Activated CD4-positive, CD25-positive, alpha-beta regulatory T cell treated with anti-CD3 and anti-CD28 coated beads, Interleukin-2, amount 50 U/mL, for 24 hours (primary cell): ENCODE measurements around the gene CCL7.
"Not testable (repeated sequence)": the region's sequence is repeated elsewhere in the genome, so short reads cannot be mapped to it uniquely, and the experiment has no call there.

Experiments
- ATAC-seq, 2 donors: fragments of 150-1000 bp; cut with Tn5 transposase; one replicate each; pipeline ENCODE4 v1.10.0; 2021; ENCODE audit warnings: mild to moderate bottlenecking in 1 of 2, moderate library complexity in 1 of 2

CCL7 gene

DNA sequence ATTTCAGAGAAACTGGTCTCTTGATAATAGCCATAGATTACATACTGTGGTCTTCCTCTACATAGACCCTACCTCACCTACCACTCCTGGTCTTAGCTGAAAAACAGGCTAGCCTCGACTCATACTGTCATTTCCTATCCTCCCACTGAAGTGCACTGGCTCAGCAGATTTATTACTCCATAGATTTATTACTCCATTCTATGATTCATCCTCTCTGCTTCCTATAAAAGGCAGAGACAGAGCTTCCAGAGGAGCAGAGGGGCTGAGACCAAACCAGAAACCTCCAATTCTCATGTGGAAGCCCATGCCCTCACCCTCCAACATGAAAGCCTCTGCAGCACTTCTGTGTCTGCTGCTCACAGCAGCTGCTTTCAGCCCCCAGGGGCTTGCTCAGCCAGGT, at the start of gene CCL7:
Gene CCL7, plus strand, starts transcription at position 253 of the 400 bp plus-strand sequence. Its CDS starts 70 bp downstream, at position 323.
- no peak for ATAC-seq

DNA sequence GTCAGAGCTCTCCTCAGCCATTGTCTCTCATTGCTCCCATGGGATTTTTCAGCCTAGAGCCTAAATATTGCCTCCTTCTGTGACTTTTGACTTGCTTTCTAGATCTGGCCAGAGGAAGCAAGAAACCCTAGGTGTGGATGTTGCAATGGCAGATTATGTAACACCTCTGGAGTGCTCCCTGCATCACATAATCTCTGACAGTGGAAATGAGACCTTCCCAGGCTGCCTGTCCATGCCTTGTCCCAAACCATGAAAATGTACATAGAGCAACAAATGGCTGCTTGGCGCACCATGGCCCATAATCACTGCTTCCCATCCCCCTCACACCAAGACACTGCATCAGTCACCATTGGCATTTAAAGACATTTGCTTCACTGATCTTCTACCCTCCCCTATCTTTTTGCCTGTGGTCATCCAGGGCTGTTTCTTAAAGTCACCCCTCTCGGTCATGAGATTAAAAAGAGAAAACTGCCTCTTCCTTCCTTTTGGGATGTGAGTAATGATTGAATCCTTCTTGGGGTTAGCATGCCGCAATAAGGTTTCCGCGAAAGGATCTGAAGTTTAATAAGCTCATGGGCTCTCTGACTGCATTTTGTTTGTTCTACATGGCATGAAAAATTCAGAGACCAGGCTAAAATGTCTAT, 49.1 kb upstream of the CCL7 start:
- no peak for ATAC-seq

DNA sequence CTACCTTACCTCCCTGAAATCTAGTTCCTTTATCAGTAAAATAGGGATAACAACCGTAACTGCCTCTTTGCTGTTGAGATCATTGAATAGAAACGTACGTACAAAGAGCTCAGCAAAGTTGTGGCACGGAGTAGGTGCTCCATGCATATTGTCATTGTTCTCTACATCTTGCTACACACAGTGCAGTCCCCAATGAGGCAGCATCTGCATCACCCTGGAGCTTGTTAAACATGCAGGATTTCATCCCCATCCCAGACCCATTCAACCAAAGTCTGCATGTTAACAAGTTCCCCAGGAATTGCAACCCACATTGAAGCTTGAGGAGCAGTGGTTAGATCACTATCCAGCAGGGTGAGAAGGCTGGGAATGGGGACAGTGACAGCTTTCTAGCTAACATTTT, 48.6 kb upstream of the CCL7 start:
- ATAC-seq, result no peak

DNA sequence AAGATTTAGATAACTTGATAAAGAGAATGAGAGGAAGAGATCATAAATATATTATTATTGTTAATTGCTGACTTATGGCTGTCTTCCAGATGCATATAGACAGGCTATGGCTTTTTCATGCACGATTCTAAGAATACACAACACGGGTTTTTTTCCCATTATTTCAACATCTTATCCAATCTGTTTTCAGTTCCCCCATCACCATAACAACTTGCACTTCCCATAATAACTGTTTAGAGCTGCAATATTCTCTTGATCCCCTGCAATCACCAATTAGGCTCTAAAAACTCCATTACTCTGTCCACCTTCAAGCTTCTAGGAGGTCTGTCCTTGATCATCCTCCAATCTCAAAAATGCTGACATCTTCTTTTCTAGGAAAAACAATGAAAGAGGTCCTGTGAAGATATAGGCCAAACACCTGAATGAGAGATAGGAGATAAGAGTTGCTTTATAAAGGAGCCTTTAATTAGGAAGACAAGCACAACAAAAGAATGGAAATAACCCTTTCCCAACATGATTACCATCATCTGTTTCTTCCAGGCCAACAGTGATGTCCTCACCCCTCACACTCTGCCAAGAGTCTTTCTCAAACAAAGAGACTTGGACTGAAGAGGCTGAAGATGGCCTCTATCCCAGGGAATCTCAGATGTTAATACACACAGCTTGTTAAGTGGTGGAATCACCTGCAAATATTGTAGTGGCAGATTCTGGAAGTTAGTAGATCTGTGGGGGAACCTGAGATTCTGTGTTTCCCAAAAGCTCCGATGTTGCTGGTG, 47.1 kb upstream of the CCL7 start:
- ATAC-seq, result no peak

DNA sequence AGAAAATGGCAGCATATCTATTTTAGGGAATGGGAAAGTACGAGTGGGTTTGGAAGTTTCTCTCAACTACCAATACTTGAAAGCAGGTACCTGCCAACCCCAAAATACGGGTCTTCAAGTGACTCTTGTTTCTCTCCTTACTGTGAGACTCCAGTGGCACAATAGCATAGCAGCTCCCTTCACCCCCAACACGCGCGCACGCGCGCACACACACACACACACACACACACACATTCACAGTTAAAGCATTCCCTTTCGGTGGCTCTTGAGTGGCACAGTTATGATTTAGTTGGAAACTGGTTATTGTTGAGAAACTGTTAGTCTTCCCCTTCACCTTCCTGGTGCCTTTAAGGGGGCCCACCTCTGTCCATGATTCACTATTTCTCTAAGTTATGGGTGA, 45.0 kb upstream of the CCL7 start:
- ATAC-seq, result no peak

DNA sequence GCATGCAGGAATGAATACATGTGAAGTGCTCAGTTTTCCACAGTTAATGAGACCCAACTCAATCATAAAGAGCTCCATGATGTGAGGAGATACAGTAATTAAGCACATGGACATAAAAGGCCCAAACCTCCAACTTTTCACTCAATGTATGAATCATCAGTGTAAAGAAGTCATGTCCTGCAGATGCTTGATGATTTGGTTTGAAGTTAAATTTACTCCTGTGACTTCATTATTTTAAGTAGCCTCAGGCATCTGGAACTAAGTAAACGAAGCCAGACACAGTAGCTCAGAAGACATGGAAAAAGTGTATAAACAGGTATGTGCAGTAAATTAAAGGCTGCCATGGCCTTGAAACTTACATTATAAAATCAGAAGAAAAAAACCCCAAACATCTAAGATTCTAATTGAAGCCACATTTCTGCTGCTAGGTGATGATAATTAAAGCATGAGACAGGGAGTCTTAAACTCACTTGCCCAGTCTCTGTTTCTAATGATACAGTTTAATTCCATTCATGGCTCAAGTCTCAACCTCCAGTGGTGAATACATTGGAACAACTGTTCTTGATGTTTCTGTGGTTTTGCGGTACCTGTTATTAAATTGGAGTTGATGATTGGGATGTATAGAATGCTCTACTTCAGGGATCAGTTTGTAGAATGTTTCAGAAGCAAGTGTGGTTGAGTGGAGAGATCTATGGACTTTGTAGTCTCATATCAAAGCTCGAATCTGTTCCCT, 43.8 kb upstream of the CCL7 start:
- no peak for ATAC-seq

DNA sequence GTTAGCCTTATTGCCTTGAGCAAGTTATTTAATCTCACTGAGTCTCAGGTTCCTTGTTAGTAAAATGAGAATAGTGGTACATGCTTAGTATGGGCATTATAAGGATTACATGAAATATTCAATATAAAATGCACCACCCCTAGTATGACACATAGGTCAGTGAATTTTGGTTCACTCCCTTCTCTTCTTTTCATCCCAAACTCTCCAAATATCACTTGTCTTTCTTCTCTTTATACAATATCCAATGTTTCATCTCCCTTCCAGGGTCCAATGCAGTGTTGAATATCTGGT, 43.3 kb upstream of the CCL7 start:
- no peak for ATAC-seq

DNA sequence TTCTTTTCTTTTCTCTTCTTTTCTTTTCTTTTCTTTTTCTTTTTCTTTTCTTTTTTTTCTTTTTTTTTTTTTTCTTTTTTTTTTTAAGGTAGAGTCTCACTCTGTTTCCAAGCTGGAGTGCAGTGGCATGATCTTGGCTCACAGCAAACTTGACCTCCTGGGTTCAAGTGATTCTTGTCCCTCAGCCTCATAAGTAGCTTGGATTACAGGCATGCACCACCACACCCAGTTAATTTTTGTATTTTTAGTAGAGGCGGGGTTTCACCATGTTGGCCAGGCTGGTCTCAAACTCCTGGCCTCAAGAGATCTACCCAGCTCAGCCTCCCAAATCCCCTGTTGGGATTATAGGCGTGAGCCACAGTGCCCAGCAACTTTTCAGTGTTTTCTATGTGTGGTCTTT, 42.7 kb upstream of the CCL7 start:
- not testable (repeated sequence) for ATAC-seq

DNA sequence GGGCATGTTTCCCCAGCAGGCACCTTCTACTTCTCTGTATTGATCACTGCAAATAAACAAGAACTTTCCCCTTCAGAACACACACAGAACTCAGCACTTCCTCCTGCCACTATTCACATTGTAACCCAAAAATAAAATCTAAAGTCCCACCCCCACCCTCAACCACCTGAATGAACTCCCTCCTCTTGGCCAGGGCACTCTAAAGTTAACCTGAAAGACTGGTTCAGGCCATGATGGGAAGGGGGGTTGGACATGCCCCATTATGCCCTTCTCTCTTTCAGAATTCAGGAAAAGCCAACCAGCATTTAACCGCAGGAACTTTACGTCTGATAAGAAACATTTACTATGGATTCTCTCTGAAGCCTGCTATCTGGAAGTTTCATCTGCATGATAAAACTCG, 42.3 kb upstream of the CCL7 start:
- ATAC-seq, result no peak

DNA sequence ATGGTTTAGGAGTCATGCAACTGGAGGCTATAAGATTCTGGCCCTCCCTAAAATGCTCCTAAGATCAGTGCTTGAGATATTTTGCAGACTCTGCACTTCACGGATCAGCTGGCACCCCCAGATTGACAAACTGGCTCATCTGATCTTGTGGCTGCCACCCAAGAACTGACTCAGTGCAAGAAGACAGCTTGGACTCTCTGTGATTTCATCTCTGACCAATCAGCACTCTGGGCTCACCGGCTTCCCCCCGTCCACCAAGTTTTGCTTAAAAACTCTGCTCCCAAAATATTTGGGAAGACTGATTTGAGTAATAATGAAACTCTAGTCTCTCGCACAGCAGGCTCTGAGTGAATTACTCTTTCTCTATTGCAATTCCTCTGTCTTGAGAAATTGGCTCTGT, 41.2 kb upstream of the CCL7 start:
- no peak for ATAC-seq

DNA sequence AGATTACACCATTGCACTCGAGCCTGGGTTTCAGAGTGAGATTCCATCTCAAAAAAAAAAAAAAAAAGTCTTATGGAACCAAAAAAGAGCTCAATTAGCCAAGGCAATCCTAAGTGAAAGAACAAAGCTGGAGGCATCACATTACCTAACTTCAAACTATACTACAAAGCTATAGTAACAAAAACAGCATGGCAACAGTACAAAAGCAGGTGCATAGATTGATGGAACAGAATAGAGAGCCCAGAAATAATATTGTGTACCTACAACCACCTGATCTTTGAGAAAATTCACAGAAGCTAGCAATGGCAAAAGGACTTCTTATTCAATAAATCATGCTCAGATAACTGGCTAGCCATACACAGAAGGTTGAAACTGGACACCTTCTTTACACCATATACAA, 39.7 kb upstream of the CCL7 start:
- no peak for ATAC-seq

DNA sequence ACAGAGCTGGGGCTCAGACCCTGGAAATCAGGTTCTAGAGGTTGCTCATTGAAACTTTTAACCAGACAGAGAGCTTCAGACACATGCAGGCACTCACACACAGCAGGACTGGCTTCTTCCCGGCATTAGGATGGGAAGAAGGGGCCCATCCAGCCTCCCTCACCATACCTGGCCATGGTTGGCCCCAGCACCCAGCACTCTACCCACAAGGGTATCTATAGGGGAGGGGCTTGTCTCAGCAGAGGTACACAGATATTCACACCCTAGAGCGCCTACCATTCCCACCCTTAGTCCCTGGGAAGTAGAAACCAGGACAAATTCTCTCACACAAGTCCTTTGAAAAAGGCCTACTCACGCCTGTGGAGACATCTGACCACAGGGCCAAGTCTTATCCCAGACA, 35.4 kb upstream of the CCL7 start:
- no peak for ATAC-seq

DNA sequence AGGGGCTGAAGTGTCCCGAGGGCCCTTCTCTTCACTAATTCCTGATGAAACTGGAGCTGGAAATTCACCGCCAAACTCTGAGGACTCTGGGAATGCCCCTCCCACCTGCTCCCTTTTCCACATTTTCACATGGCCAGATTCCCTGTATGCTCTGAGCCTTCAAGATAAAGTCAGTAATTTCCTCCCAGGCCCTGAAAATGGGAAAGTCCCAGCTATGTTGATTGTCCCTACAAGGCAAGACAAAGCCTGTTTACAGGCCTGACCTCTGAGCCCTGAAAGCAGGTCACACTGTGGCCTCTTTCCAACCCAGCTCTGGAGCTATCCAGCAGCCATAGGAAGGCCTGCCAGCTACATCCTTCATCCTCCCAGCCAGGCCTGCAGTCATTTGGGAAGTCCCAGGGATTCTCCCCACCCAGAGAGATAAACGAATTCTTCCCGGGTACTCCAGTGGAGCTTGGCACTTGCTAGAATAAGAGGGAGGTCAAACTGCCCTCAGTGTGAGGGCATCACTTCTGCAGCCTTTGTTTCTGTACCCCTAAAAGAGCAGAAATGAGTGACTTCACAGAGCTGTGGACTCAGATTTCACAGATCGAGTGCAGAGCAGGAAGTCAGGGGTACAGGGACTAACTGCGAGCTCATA, 34.5 kb upstream of the CCL7 start:
- no peak for ATAC-seq

DNA sequence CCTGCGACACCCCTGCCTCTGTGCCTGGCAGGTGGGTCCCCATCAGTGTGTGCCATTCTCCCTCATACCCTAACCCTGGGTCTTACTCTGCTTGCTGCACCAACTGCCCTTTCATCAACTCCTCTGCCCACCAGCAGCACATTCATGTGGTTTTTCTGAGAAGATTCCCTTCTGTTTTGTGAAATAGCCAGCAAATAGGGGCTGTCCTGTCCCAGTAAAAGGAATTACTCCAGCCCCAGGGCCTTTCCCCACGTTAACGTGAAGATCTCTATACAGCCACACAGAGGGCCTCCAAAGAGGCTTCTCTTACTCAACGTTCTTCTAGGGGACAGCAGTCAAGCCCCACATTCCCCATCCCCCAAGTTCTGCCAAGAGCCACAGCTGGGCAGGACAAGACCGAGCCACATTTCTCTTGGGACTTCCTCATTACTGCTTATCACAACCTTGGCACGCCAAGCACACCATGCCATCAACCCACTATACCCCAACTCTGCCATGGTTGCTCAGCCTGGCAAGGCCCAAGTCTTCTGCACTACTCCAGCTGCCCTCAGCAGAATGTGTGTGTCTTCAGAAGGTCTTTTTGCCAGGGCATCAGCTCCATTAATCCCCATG, 33.6 kb upstream of the CCL7 start:
- no peak for ATAC-seq

DNA sequence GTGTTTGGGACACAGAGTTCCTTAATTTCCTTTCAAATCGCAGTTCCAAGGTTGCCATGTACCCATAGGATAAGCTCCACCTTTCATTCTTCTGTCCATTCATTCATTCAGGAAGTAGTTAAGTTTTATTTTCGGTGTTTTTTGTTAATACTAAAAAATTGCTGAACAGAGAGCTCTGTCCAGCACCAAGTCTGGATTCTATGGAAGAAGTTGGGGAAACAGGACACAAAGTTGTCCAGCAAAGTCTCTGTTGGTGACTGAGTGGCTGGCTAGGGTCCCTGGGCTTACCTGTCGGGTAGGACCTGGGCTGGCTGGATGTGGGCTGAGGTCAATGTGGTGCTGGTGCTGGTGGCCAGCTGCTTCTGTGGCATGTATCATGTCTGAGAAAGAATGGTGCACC, 32.6 kb upstream of the CCL7 start:
- ATAC-seq, result no peak

DNA sequence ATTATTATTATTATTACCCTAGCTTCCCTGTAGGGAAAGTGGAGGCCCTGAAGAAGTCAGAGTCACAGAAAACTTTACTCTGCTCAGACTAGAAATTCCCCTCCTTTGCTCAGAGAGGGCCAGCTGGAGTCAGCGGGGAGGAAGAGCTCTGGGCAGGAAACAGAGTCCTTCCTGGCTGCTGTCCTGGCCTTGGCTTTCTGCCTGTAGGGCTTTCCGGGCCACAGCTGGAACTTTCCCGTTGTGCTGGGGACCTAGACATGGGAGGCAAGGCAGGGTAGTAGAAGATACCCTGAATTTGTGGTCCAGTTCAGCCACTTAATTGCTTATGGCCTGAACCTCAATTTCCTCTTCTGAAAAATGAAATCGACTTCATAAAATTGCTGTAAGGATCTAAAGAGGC, 29.0 kb upstream of the CCL7 start:
- no peak for ATAC-seq

DNA sequence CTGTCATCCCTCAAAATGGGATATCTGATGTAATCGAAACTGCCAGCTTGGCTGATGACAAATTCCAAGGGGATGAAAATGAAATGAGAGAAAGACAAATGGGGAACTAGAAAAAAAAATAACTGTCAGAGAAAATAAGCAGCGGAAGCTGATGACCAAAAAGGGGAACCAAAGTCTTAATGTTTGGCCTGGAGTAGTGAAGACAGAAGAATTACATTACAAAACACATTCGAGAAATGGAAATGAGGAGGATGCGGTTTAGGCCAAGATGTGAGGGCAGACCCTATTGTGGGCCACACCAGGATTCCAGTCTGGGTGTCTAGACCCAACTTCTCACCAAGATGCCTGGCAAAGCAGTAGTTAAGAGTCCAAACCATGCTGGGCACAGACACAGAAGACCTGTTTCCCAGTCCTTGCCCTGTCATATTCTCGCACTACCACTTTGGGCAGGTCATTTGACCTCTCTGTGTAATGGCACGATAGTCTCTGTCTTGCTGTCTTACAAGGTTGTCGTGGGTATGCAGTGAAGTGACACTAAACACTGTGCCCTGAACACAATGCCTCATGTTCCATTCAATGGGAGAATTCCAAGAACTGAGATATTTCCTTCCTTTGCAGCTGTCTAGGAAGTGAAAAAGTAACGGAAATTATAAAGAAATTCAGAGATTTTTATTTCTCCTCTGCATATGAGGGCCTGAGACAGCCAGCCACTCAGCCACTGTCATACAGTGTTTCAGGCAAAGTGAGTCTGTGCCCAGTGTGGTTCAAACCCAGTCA, 27.2 kb upstream of the CCL7 start:
- ATAC-seq, result no peak

DNA sequence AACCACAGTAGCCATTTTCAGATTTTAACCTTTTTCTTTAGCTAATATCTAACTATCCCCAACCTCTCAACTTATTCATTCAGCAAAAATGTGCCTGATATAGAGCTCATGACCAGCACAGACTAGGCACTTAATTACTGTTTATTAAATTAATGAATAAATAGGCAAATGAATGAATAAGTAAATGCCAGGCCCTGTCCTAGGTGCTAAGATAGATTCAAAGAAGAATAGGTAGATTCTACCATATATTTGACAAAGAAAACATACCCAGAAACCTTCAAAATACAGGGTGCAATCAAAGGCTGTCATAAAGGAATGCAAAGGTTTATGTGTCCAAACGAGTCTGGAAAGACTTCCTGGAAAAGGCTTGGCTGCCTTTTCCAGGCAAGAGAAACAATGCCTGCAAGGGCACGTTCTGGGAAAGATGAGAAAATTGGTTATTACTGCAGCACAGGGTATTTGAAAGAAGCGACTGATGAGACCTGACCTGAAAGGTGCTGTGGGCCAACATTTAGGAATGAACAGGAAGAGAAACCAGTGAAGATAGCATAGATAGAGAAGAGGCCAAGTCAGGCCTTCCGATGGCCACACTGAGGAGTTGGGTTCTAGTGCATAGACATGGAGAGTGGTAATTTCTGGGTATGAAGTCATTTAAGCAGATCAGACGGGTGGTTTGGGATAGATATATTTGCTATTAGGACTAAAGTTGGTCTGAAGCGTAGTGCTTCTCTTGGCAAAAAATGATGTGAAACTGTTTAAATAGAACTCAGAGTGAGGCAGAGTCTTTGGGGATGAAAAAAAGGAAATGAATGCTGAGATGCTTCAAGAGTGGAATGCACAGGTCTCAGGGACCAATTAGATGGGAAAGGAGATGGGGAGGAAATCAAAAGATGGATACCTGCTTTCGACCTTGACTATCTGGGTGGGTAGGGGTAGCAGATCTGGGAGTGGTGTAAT, 26.4 kb upstream of the CCL7 start:
- ATAC-seq, result no peak

DNA sequence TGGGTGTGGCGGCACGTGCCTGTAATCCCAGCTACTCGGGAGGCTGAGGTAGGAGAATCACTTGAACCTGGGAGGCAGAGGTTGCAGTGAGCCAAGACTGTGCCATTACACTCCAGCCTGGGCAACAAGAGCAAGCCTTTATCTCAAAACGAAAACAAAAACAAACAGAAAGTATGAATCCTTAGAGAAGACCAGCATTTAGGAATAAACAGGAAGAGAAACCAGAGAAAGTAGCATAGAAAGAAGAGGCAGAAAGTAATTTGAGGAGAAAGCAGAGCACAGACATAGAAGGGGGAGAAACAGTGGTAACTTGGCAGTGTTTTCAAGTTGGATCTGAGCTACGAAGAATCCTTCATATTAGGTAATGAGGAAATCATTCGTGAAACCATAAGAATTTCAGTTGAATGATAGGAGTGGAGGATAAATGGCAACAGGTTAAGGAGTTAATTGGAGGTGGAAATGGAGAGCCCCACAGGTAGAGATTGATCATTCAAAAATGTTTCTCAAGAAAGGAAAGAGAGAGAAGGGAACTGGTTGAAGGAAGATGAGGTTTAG, 24.6 kb upstream of the CCL7 start:
- ATAC-seq, result no peak

DNA sequence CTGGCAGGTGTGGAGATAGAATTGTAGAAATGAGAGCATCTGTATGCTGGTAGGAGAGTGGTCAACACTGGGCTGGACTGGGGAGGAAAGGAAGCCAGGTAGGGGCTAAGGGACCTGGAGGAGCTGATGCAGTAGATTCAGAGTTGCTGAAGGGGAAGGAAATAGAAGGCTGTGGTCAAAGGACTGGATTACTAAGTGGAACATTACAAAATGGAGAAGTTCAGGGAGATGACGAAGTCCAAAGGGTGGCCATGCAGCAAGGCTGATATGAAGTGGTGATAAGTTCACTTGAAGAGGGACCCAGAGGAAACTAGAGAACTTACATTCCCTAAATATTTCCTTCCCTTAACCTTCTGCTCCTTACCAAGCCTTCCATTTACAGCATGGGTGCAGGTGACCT, 23.6 kb upstream of the CCL7 start:
- no peak for ATAC-seq

DNA sequence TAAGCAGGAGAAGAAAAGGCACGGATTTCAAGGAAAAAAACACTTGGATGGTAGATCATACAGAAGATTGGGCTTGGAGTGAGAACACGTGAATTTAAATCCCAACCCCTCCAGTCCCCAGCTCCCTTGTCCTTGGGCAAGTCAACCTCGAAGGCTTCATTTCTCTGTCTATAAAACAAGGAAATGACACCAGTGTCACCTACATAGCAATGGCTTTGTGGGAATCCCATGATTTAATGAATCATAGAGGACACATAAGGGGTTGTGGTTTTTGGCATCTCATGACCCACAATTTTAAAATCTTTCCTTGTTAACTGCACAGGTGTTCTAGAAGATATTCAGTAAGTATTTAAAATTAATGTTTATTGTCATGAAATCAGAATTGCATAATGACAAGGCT, 23.1 kb upstream of the CCL7 start:
- ATAC-seq, result no peak
